Astrocyte (in vitro differentiated cells and primary cell): Measurements from ENCODE around the gene NEK6. TPM values are rescaled to one million over a fixed set of nuclear protein-coding genes. Genes with fewer than 3 reads are reported as not detected.
A peak's percentile ranks its signal among the peaks of the same experiment; 100 is the strongest.

ENCODE experiments used
- DNase-seq: peaks from one replicate; pipeline ENCODE4 v3.0.0-alpha.2; 2010; ENCODE audit warnings: low read depth
- FAIRE-seq: peaks from 2 replicates; lab custom pipeline; 2011; peaks lifted over from hg19 to GRCh38; lab: Jason Lieb, UNC
- H2AFZ ChIP-seq: 2 replicates; pipeline ENCODE4 v1.6.0; 2012; ENCODE audit warnings: low read depth, low read length, inconsistent platforms
- H3K27ac ChIP-seq: 2 replicates; pipeline ENCODE4 v1.5.1; 2011; ENCODE audit warnings: low read depth, low read length, inconsistent platforms
- H3K27me3 ChIP-seq: 2 replicates; pipeline ENCODE4 v1.6.0; 2011; ENCODE audit warnings: low read length, inconsistent platforms; ENCODE audit not compliant: insufficient read depth
- H3K36me3 ChIP-seq: 2 replicates; pipeline ENCODE4 v1.5.1; 2011; ENCODE audit warnings: low read length, inconsistent platforms; ENCODE audit not compliant: insufficient read depth
- H3K4me1 ChIP-seq: 2 replicates; pipeline ENCODE4 v1.5.1; 2011; ENCODE audit warnings: low read length, inconsistent platforms; ENCODE audit not compliant: insufficient read depth
- H3K4me2 ChIP-seq: 2 replicates; pipeline ENCODE4 v1.6.0; 2012; ENCODE audit warnings: low read length, inconsistent platforms
- H3K4me3 ChIP-seq: 2 replicates; pipeline ENCODE4 v1.5.1; 2011; ENCODE audit warnings: low read depth, mild to moderate bottlenecking, low read length, inconsistent platforms; ENCODE audit not compliant: insufficient read depth
- H3K79me2 ChIP-seq: 2 replicates; pipeline ENCODE4 v1.6.0; 2012; ENCODE audit warnings: mild to moderate bottlenecking, low read length, inconsistent platforms; ENCODE audit not compliant: insufficient read depth
- H3K9ac ChIP-seq: 2 replicates; pipeline ENCODE4 v1.6.0; 2012; ENCODE audit warnings: mild to moderate bottlenecking, low read length, inconsistent platforms
- H3K9me3 ChIP-seq: 2 replicates; pipeline ENCODE4 v1.5.1; 2012; ENCODE audit warnings: low read depth, mild to moderate bottlenecking, low read length, inconsistent platforms; ENCODE audit not compliant: insufficient read depth
- H4K20me1 ChIP-seq: 2 replicates; pipeline ENCODE4 v1.6.0; 2012; ENCODE audit warnings: low read length, inconsistent platforms; ENCODE audit not compliant: insufficient read depth
- H3K27ac Mint-ChIP-seq: one replicate; pipeline ENCODE4 v1.8.0; 2021; ENCODE audit warnings: mild to moderate bottlenecking, mixed read lengths; ENCODE audit not compliant: unreplicated experiment
- H3K27me3 Mint-ChIP-seq: one replicate; pipeline ENCODE4 v1.8.0; 2021; ENCODE audit warnings: low read depth, mixed read lengths; ENCODE audit not compliant: unreplicated experiment
- H3K36me3 Mint-ChIP-seq: one replicate; pipeline ENCODE4 v1.8.0; 2021; ENCODE audit warnings: low read depth, mixed read lengths; ENCODE audit not compliant: unreplicated experiment
- H3K4me1 Mint-ChIP-seq: one replicate; pipeline ENCODE4 v1.8.0; 2021; ENCODE audit warnings: low read depth, mixed read lengths; ENCODE audit not compliant: unreplicated experiment
- H3K4me3 Mint-ChIP-seq: one replicate; pipeline ENCODE4 v1.8.0; 2021; ENCODE audit warnings: mild to moderate bottlenecking, moderate library complexity, mixed read lengths; ENCODE audit not compliant: unreplicated experiment
- H3K9me3 Mint-ChIP-seq: one replicate; pipeline ENCODE4 v1.8.0; 2021; ENCODE audit warnings: mild to moderate bottlenecking, mixed read lengths; ENCODE audit not compliant: unreplicated experiment
- EZH2 ChIP-seq: IDR thresholded peaks from 2 replicates; pipeline ENCODE4 v1.6.1; 2012; ENCODE audit warnings: mild to moderate bottlenecking, low read length, inconsistent platforms; ENCODE audit not compliant: insufficient read depth
- total RNA-seq: library from RNA; stranded (reverse); gene quantifications from 2 replicates; pipeline ENCODE4 v1.2.1, GENCODE V29; 2021
- TF ChIP-seq, protein P1 (sequence below): IDR thresholded peaks from 2 replicates; pipeline ENCODE4 v1.5.1; 2011; ENCODE audit warnings: low read depth, mild to moderate bottlenecking, inconsistent platforms, low read length, moderate library complexity; ENCODE audit not compliant: insufficient read depth

NEK6 gene
- total RNA-seq, 1 donor from 2014 or later, result 76.8 TPM

GRCh38 chr9:124284237-124284831, 26.6 kb downstream of the NEK6 start:
- no peak overlapping the region for H3K4me3 Mint-ChIP-seq
- Histone ChIP-seq H3K9me3 (no peaks in the 10 kb centered on the region), H3K4me2 (peak overlapping the region; percentile 81), H3K27ac (peak overlapping the region; percentile 99), H3K36me3 (no peaks in the 10 kb centered on the region), H4K20me1 (peaks cover 62% of the 10 kb centered on the region), H2AFZ (no peak overlapping the region), H3K79me2 (peaks cover 92% of the 10 kb centered on the region), H3K9ac (peak overlapping the region; percentile 85), H3K4me3 (no peak overlapping the region), H3K27me3 (no peaks in the 10 kb centered on the region), H3K4me1 (peaks cover 84% of the 10 kb centered on the region)
- H3K4me1 Mint-ChIP-seq, result peaks cover 55% of the 10 kb centered on the region
- DNase-seq (peak; percentile 56), FAIRE-seq (no peak)
- TF ChIP-seq, protein P1, sequence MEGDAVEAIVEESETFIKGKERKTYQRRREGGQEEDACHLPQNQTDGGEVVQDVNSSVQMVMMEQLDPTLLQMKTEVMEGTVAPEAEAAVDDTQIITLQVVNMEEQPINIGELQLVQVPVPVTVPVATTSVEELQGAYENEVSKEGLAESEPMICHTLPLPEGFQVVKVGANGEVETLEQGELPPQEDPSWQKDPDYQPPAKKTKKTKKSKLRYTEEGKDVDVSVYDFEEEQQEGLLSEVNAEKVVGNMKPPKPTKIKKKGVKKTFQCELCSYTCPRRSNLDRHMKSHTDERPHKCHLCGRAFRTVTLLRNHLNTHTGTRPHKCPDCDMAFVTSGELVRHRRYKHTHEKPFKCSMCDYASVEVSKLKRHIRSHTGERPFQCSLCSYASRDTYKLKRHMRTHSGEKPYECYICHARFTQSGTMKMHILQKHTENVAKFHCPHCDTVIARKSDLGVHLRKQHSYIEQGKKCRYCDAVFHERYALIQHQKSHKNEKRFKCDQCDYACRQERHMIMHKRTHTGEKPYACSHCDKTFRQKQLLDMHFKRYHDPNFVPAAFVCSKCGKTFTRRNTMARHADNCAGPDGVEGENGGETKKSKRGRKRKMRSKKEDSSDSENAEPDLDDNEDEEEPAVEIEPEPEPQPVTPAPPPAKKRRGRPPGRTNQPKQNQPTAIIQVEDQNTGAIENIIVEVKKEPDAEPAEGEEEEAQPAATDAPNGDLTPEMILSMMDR, result no peak
- TF ChIP-seq EZH2, result no peak
- peak overlapping the region; percentile 99 for H3K27ac Mint-ChIP-seq
- H3K27me3 Mint-ChIP-seq, result no peaks in the 10 kb centered on the region
- no peaks in the 10 kb centered on the region for H3K9me3 Mint-ChIP-seq
- H3K36me3 Mint-ChIP-seq, result peaks cover 8% of the 10 kb centered on the region

DNA sequence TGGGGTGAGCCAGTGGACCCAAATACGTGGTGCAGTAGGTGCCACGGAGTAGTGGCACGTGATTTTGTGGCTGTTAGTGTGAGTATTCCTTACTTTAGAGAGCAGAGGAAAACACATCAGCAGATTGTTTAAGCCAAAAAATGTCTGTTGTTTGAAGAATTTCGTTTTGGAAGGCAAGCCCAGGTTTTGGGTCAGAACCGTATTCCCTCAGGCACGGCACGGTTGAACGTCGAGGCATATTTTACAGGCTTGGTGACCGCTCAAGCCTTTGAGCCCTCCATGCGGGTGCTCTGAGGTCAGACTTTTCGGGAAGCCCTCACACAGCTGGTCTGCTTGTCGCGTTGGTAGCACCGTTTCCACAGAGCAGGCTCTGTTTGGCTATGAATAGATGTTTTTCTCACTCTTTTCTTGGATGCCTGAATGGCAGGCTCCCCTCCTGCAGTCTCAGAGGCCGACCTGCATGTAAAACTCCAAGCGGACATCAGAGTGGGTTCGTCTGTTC, 27.2 kb downstream of the NEK6 start:
- Histone ChIP-seq H3K4me3 (no peak overlapping the region), H3K27ac (peak overlapping the region; percentile 99), H3K79me2 (peaks cover 92% of the 10 kb centered on the region), H3K4me2 (peak overlapping the region; percentile 81), H2AFZ (no peak overlapping the region), H3K4me1 (peaks cover 81% of the 10 kb centered on the region), H4K20me1 (peaks cover 62% of the 10 kb centered on the region), H3K9me3 (no peaks in the 10 kb centered on the region), H3K36me3 (no peaks in the 10 kb centered on the region), H3K27me3 (no peaks in the 10 kb centered on the region), H3K9ac (peak overlapping the region; percentile 85)
- Mint-ChIP-seq H3K27ac (peak overlapping the region; percentile 99), H3K9me3 (no peaks in the 10 kb centered on the region), H3K4me3 (peak overlapping the region; percentile 57), H3K4me1 (peaks cover 51% of the 10 kb centered on the region), H3K36me3 (peaks cover 8% of the 10 kb centered on the region), H3K27me3 (no peaks in the 10 kb centered on the region)
- DNase-seq (peak; percentile 82), FAIRE-seq (peak; percentile 23)
- TF ChIP-seq, protein P1, result no peak
- TF ChIP-seq EZH2, result no peak

DNA sequence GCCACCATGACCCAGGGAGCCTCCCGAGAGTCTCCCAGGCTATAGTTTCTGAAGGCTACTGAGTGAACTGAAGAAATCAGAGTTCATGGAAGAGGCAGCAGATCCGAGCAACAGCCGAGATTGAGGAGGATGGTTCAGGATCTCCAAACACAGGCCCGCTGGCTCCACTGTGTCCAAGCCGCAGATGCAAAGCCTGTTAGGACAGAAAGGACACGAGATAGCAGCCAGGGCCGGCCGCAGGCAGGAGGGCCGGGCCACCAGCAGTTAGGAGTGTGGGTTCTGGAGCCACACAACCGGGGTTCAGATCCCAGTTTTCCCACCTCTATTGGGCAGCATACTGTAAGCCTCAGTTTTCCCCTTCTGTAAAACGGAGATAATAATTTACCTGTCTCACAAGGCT, 27.7 kb downstream of the NEK6 start:
- Histone ChIP-seq H3K4me1 (peaks cover 81% of the 10 kb centered on the region), H3K9me3 (no peaks in the 10 kb centered on the region), H3K4me3 (peak overlapping the region; percentile 8), H3K36me3 (no peaks in the 10 kb centered on the region), H3K79me2 (peaks cover 92% of the 10 kb centered on the region), H4K20me1 (peaks cover 62% of the 10 kb centered on the region), H3K4me2 (peak overlapping the region; percentile 81), H3K9ac (peak overlapping the region; percentile 85), H3K27ac (peak overlapping the region; percentile 99), H2AFZ (no peak overlapping the region), H3K27me3 (no peaks in the 10 kb centered on the region)
- DNase-seq (no peak), FAIRE-seq (no peak)
- peak overlapping the region; percentile 57 for H3K4me3 Mint-ChIP-seq
- peaks cover 47% of the 10 kb centered on the region for H3K4me1 Mint-ChIP-seq
- peak overlapping the region; percentile 99 for H3K27ac Mint-ChIP-seq
- H3K36me3 Mint-ChIP-seq, result peaks cover 8% of the 10 kb centered on the region
- TF ChIP-seq EZH2, result no peak
- TF ChIP-seq, protein P1, result no peak
- no peaks in the 10 kb centered on the region for H3K9me3 Mint-ChIP-seq
- H3K27me3 Mint-ChIP-seq, result no peaks in the 10 kb centered on the region
